PC-9 (cell line): ENCODE data around the gene ACAP3.

Experiments used
- CTCF ChIP-seq: fragments of 200-600 bp; sonication (generic); conservative IDR thresholded peaks from 2 replicates; pipeline ENCODE4 v1.6.1; 2017; ENCODE audit warnings: mixed run types, antibody characterized with exemption, mild to moderate bottlenecking, moderate library complexity
- EZH2 ChIP-seq: fragments of 200-600 bp; sonication (generic); IDR thresholded peaks from 2 replicates; pipeline ENCODE4 v1.8.0; 2017; ENCODE audit warnings: antibody characterized with exemption, low read depth

DNA sequence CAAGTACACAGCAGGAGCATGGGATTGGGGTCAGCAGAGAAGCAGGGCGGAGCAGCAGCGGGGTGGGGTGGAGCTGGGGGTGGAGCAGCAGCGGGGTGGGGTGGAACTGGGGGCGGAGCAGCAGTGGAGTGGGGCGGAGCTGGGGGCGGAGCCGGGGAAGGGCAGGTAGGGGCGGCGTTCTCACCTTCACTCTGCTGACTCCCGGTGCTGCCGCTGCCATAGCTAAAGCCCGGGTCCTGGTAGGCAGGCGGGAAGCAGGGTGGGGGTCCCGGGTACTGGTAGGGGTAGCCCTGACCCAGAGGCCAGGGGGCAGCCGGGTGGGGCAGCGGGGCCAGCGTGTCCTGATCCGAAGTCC lies 30.0 kb upstream of the ACAP3 start:
- TF ChIP-seq CTCF (no peak), EZH2 (no peak)
